Stomach (tissue), 9 donors: ENCODE results near the gene TET2. TPM values are rescaled to one million over a fixed set of nuclear protein-coding genes. Genes with fewer than 3 reads are reported as not detected.

Experiments
- DNase-seq, 2 donors: peaks; one replicate each; pipeline versions ENCODE4 v3.0.0 to v3.0.0-alpha.2; 2013 to 2019
- H3K27ac ChIP-seq, 5 donors: fragments of 200-600 bp in 4 of 5; sonication (generic) in 4 of 5; one replicate each; pipeline ENCODE4 v1.5.1; 2013 to 2019; ENCODE audit warnings: mild to moderate bottlenecking in 1 of 5, moderate library complexity in 1 of 5
- H3K27me3 ChIP-seq, 3 donors: fragments of 200-600 bp; sonication (generic); one replicate each; pipeline ENCODE4 v1.5.1; 2017 to 2019; ENCODE audit warnings: mixed run types in 1 of 3
- H3K36me3 ChIP-seq, 4 donors: fragments of 200-600 bp; sonication (generic); 1 replicate in 3 of 4; 2 replicates in 1 of 4; pipeline ENCODE4 v1.5.1; 2016 to 2019
- H3K4me1 ChIP-seq, 4 donors: fragments of 200-600 bp; sonication (generic); one replicate each; pipeline ENCODE4 v1.5.1; 2016 to 2019
- H3K4me3 ChIP-seq, 4 donors: fragments of 200-600 bp; sonication (generic) in 3 of 4; one replicate each; pipeline ENCODE4 v1.5.1; 2016 to 2019; ENCODE audit warnings: mild to moderate bottlenecking in 1 of 4
- H3K9me3 ChIP-seq, 4 donors: fragments of 200-600 bp; sonication (generic); one replicate each; pipeline ENCODE4 v1.5.1; 2016 to 2019
- CTCF ChIP-seq, 7 experiments: fragments of 450-650 bp in 4 of 7; fragments of 200-600 bp in 3 of 7; sonication (generic) in 3 of 7; IDR thresholded peaks; one replicate each; pipeline ENCODE4 v1.5.1; 2016 to 2019; ENCODE audit warnings: antibody characterized with exemption in 7 of 7, control low read depth in 2 of 7, mild to moderate bottlenecking in 1 of 7
- EP300 ChIP-seq: sonication (generic); formaldehyde crosslinking; IDR thresholded peaks from one replicate; pipeline ENCODE4 v1.6.1; 2017; ENCODE audit warnings: antibody characterized with exemption
- POLR2A ChIP-seq, 4 donors: fragments of 450-650 bp; IDR thresholded peaks; one replicate each; pipeline ENCODE4 v1.6.1; 2016; ENCODE audit warnings: antibody characterized with exemption in 4 of 4, control low read depth in 2 of 4, mild to moderate bottlenecking in 1 of 4, moderate library complexity in 1 of 4
- POLR2AphosphoS5 ChIP-seq, 3 donors: sonication (generic); formaldehyde crosslinking; IDR thresholded peaks; one replicate each; pipeline ENCODE4 v1.6.1; 2016; ENCODE audit warnings: antibody characterized with exemption in 3 of 3
- WGBS, 5 donors: extraction: QIAGEN DNeasy Blood & Tissue Kit in 3 of 5; methylation state at CpG; one replicate each; pipeline versions ENCODE4 v1.1.5 to v1.1.7; 2013 to 2018; 5-methylcytosine and 5-hydroxymethylcytosine counted together
- intact Hi-C: fragments of 100-400 bp; cut with DNase I; formaldehyde crosslinking; loops from one replicate; pipeline ENCODE4 v1.15.1; 2023; ENCODE audit warnings: low total_unique reads
- polyA plus RNA-seq, 3 donors: library from polyadenylated mRNA; stranded (reverse); fragments of 200-250 nt; gene quantifications; one replicate each; pipeline ENCODE4 v1.2.3, GENCODE V29; 2013
- total RNA-seq, 5 donors: library from RNA; depleted of rRNA; stranded (reverse); fragments of >200 nt; gene quantifications; one replicate each; pipeline versions ENCODE4 v1.1.0 to v1.2.3, GENCODE V29; 2014 to 2016
- donor health status: healthy with polysubstance abuse.
- donor health status: Bipolar disorder and iron deficiency.
- donor health status: healthy.

Gene TET2
- total and polyA plus RNA-seq, 8 donors = 1.7 to 30.3 (median 21.7) TPM

GRCh38 chr4:105127170-105127445, 19.6 kb upstream of the TET2 start:
- Histone ChIP-seq H3K27ac (no peak overlapping the region), H3K36me3 (no peaks in the 10 kb centered on the region), H3K9me3 (no peaks in the 10 kb centered on the region), H3K4me3 (no peak overlapping the region), H3K27me3 (no peaks in the 10 kb centered on the region), H3K4me1 (no peaks in the 10 kb centered on the region)
- WGBS, 5 donors = 71 to 86% (median 76%) methylated on average over 2 of the region's 2 CpGs
- DNase-seq = no peak
- TF ChIP-seq EP300 = no peak
- no peak for TF ChIP-seq POLR2A (IDR thresholded peaks at IDR 0.05)
- intact Hi-C loops = no loop called here

GRCh38 chr4:105128208-105128607, 18.5 kb upstream of the TET2 start:
- TF ChIP-seq POLR2AphosphoS5 (IDR thresholded peaks at IDR 0.05) = no peak
- no peak for TF ChIP-seq EP300
- TF ChIP-seq CTCF (IDR thresholded peaks at IDR 0.05) = no peak
- TF ChIP-seq POLR2A (IDR thresholded peaks at IDR 0.05) = no peak

GRCh38 chr4:105129286-105130040, 17.2 kb upstream of the TET2 start:
- intact Hi-C loops = no loop called here
- Histone ChIP-seq H3K9me3 (no peaks in the 10 kb centered on the region), H3K36me3 (no peaks in the 10 kb centered on the region), H3K4me1 (no peaks in the 10 kb centered on the region), H3K27ac (no peak overlapping the region), H3K27me3 (no peaks in the 10 kb centered on the region), H3K4me3 (no peak overlapping the region)
- WGBS, 5 donors = 67 to 77% (median 72%) methylated on average over 5 of the region's 5 CpGs
- TF ChIP-seq POLR2A (IDR thresholded peaks at IDR 0.05) (no peak), EP300 (no peak), CTCF (IDR thresholded peaks at IDR 0.05) (no peak), POLR2AphosphoS5 (IDR thresholded peaks at IDR 0.05) (no peak)
- no peak for DNase-seq

More at GRCh38 chr4:105128208-105128607, 18.5 kb upstream of the TET2 start:
- Histone ChIP-seq H3K4me1 (no peaks in the 10 kb centered on the region), H3K27me3 (no peaks in the 10 kb centered on the region), H3K4me3 (no peak overlapping the region), H3K36me3 (no peaks in the 10 kb centered on the region), H3K27ac (no peak overlapping the region), H3K9me3 (no peaks in the 10 kb centered on the region)
- intact Hi-C loops = no loop called here
- DNase-seq = no peak
- 69 to 88% (median 78%) methylated on average over 1 of the region's 1 CpG for WGBS, 5 donors

GRCh38 chr4:105130945-105131344, 15.7 kb upstream of the TET2 start:
- H3K36me3 ChIP-seq = no peaks in the 10 kb centered on the region
- no peak for DNase-seq
- H3K27me3 ChIP-seq = no peaks in the 10 kb centered on the region
- no peak overlapping the region for H3K4me3 ChIP-seq
- intact Hi-C loops = no loop called here
- TF ChIP-seq EP300 = no peak
- TF ChIP-seq POLR2A (IDR thresholded peaks at IDR 0.05) = no peak
- no peak for TF ChIP-seq POLR2AphosphoS5 (IDR thresholded peaks at IDR 0.05)
- no peak for TF ChIP-seq CTCF (IDR thresholded peaks at IDR 0.05)
- no peaks in the 10 kb centered on the region for H3K9me3 ChIP-seq
- WGBS, 5 donors = 47 to 71% (median 65%) methylated on average over 1 of the region's 1 CpG
- H3K27ac ChIP-seq = no peak overlapping the region
- no peaks in the 10 kb centered on the region for H3K4me1 ChIP-seq

GRCh38 chr4:105133976-105134375, 12.7 kb upstream of the TET2 start:
- Histone ChIP-seq H3K4me1 (no peaks in the 10 kb centered on the region), H3K27me3 (no peaks in the 10 kb centered on the region), H3K36me3 (no peaks in the 10 kb centered on the region), H3K9me3 (no peaks in the 10 kb centered on the region), H3K4me3 (no peak overlapping the region), H3K27ac (no peak overlapping the region)
- TF ChIP-seq CTCF (IDR thresholded peaks at IDR 0.05) (no peak), POLR2AphosphoS5 (IDR thresholded peaks at IDR 0.05) (no peak), POLR2A (IDR thresholded peaks at IDR 0.05) (no peak), EP300 (no peak)
- intact Hi-C loops = no loop called here
- no peak for DNase-seq
- 92 to 96% (median 93%) methylated on average over 2 of the region's 2 CpGs for WGBS, 5 donors
